SK-N-SH (cell line): ENCODE data around the gene NTN5. TPM values are rescaled to one million over a fixed set of nuclear protein-coding genes. Genes with fewer than 3 reads are reported as not detected.

ENCODE experiments used
- CTCF ChIA-PET: fragments of 300-600, 350-600 bp; formaldehyde crosslinking; extraction: SDS; loops from one replicate; lab custom pipeline; 2021; lab: Yijun Ruan, JAX
- POLR2A ChIA-PET: fragments of 350-600 bp; sonication (Branson Sonifier 250); formaldehyde crosslinking; extraction: SDS; loops from one replicate; lab custom pipeline; 2020; ENCODE audit warnings: antibody characterized with exemption, inconsistent platforms; lab: Yijun Ruan, JAX
- DNase-seq: peaks from one replicate; pipeline ENCODE4 v3.0.0; 2012
- H2AFZ ChIP-seq: fragments of 200-600 bp; sonication (generic); 2 replicates; pipeline ENCODE4 v1.8.1; 2016; ENCODE audit warnings: antibody characterized with exemption, mild to moderate bottlenecking, low read depth
- H3F3A ChIP-seq: fragments of 200-600 bp; sonication (generic); replicated peaks from 2 replicates; pipeline ENCODE3; 2016; ENCODE audit warnings: antibody characterized with exemption, mild to moderate bottlenecking; ENCODE audit not compliant: insufficient read depth
- H3K27ac ChIP-seq, 2 experiments: fragments of 200-500 bp in 1 of 2; fragments of 200-600 bp in 1 of 2; sonication (Bioruptor generic) in 1 of 2; sonication (generic), shearing (Covaris generic) in 1 of 2; 2 replicates each; pipeline versions ENCODE4 v1.5.1 to v1.6.1; 2014 to 2016; ENCODE audit warnings: low read depth in 2 of 2, inconsistent platforms in 1 of 2, low read length in 1 of 2, mild to moderate bottlenecking in 1 of 2, mixed read lengths in 1 of 2
- H3K27me3 ChIP-seq: fragments of 200-600 bp; sonication (generic), shearing (Covaris generic); 2 replicates; pipeline ENCODE4 v1.6.1; 2016; ENCODE audit warnings: mixed run types; ENCODE audit not compliant: insufficient read depth
- H3K36me3 ChIP-seq, 2 experiments: fragments of 200-500 bp in 1 of 2; fragments of 200-600 bp in 1 of 2; sonication (Bioruptor generic) in 1 of 2; sonication (generic) in 1 of 2; replicated peaks in 1 of 2; 2 replicates each; pipeline versions ENCODE3 to v1.5.1; 2014 to 2016; ENCODE audit warnings: low read length in 1 of 2, mild to moderate bottlenecking in 1 of 2; ENCODE audit not compliant: insufficient read depth in 2 of 2, control insufficient read depth in 1 of 2
- H3K4me1 ChIP-seq, 2 experiments: fragments of 200-500 bp in 1 of 2; fragments of 200-600 bp in 1 of 2; sonication (Bioruptor generic) in 1 of 2; sonication (generic), shearing (Covaris generic) in 1 of 2; 2 replicates each; pipeline versions ENCODE4 v1.5.1 to v1.6.1; 2014 to 2016; ENCODE audit warnings: low read depth in 1 of 2, low read length in 1 of 2, mixed run types in 1 of 2; ENCODE audit not compliant: insufficient read depth in 2 of 2, control insufficient read depth in 1 of 2
- H3K4me2 ChIP-seq: fragments of 200-600 bp; sonication (generic), shearing (Covaris generic); 2 replicates; pipeline ENCODE4 v1.6.1; 2017; ENCODE audit warnings: mixed run types
- H3K4me3 ChIP-seq, 2 experiments: fragments of 200-500 bp in 1 of 2; fragments of 200-600 bp in 1 of 2; sonication (Bioruptor generic) in 1 of 2; sonication (generic), shearing (Covaris generic) in 1 of 2; 2 replicates each; pipeline versions ENCODE4 v1.5.1 to v1.8.1; 2014 to 2016; ENCODE audit warnings: low read depth in 2 of 2, inconsistent platforms in 1 of 2, low read length in 1 of 2, mild to moderate bottlenecking in 1 of 2, mixed read lengths in 1 of 2, moderate library complexity in 1 of 2
- H3K79me2 ChIP-seq: fragments of 200-600 bp; sonication (generic); 2 replicates; pipeline ENCODE4 v1.8.1; 2017; ENCODE audit warnings: mild to moderate bottlenecking; ENCODE audit not compliant: insufficient read depth
- H3K9ac ChIP-seq: fragments of 200-600 bp; sonication (generic); 2 replicates; pipeline ENCODE4 v1.6.1; 2017; ENCODE audit warnings: mixed run types
- H3K9me2 ChIP-seq: fragments of 200-600 bp; sonication (generic); 2 replicates; pipeline ENCODE4 v1.6.1; 2017; ENCODE audit warnings: mixed run types
- H3K9me3 ChIP-seq: fragments of 200-600 bp; sonication (generic); 2 replicates; pipeline ENCODE4 v1.6.1; 2017; ENCODE audit warnings: mixed run types, mild to moderate bottlenecking, moderate library complexity
- H4K20me1 ChIP-seq: fragments of 200-600 bp; sonication (generic); 2 replicates; pipeline ENCODE4 v1.6.1; 2017; ENCODE audit warnings: mild to moderate bottlenecking, mixed run types; ENCODE audit not compliant: insufficient read depth
- FOSL2 ChIP-seq: IDR thresholded peaks from 2 replicates; pipeline ENCODE4 v1.4.0; 2012; ENCODE audit warnings: low read depth, mild to moderate bottlenecking, moderate library complexity, borderline replicate concordance
- FOXJ3 ChIP-seq: sonication (generic); formaldehyde crosslinking; IDR thresholded peaks from 2 replicates; pipeline ENCODE4 v1.5.1; 2020; ENCODE audit warnings: mild to moderate bottlenecking, missing genetic modification reagents
- GATA2 ChIP-seq: sonication (generic); formaldehyde crosslinking; IDR thresholded peaks from 2 replicates; pipeline ENCODE4 v1.5.0; 2020; ENCODE audit warnings: mild to moderate bottlenecking, missing genetic modification reagents
- JUND ChIP-seq: IDR thresholded peaks from 2 replicates; pipeline ENCODE4 v1.4.0; 2012
- MEF2A ChIP-seq: IDR thresholded peaks from 2 replicates; pipeline ENCODE4 v1.4.0; 2012; ENCODE audit warnings: low read depth, borderline replicate concordance
- MXI1 ChIP-seq: IDR thresholded peaks from 2 replicates; pipeline ENCODE4 v1.6.1; 2012; ENCODE audit warnings: mild to moderate bottlenecking, low read depth, low read length, improper control_type of control experiment
- NFIC ChIP-seq: IDR thresholded peaks from 2 replicates; pipeline ENCODE4 v1.4.0; 2012; ENCODE audit warnings: borderline replicate concordance
- NRF1 ChIP-seq: IDR thresholded peaks from 2 replicates; pipeline ENCODE4 v1.6.1; 2012; ENCODE audit warnings: low read depth, mild to moderate bottlenecking, low read length
- POLR2AphosphoS5 ChIP-seq: IDR thresholded peaks from 2 replicates; pipeline ENCODE4 v1.6.1; 2012; ENCODE audit warnings: low read depth, low read length
- SMC3 ChIP-seq: IDR thresholded peaks from 2 replicates; pipeline ENCODE4 v1.6.1; 2012; ENCODE audit warnings: low read depth, low read length, improper control_type of control experiment
- TAF1 ChIP-seq: IDR thresholded peaks from 2 replicates; pipeline ENCODE4 v1.6.1; 2012; ENCODE audit warnings: low read depth, mild to moderate bottlenecking, low read length, moderate library complexity, borderline replicate concordance
- TCF12 ChIP-seq: IDR thresholded peaks from 2 replicates; pipeline ENCODE4 v1.4.0; 2012
- YY1 ChIP-seq: IDR thresholded peaks from 2 replicates; pipeline ENCODE4 v1.4.0; 2012; ENCODE audit warnings: low read depth, mild to moderate bottlenecking
- ZBTB33 ChIP-seq: IDR thresholded peaks from 2 replicates; pipeline ENCODE4 v1.4.0; 2012; ENCODE audit warnings: low read depth, borderline replicate concordance
- WGBS: methylation state at CpG from one replicate; pipeline ENCODE4 v1.1.6; 2017; ENCODE audit warnings: low lambda C conversion rate; 5-methylcytosine and 5-hydroxymethylcytosine counted together
- polyA plus RNA-seq, 3 experiments: library from polyadenylated mRNA; depleted of rRNA; stranded (reverse); fragments of >200 nt; gene quantifications; 2 replicates each; pipeline ENCODE4 v1.2.3, GENCODE V29; 2012
- TF ChIP-seq, protein P1 (sequence below): IDR thresholded peaks from 2 replicates; pipeline ENCODE4 v1.6.1; 2012; ENCODE audit warnings: mild to moderate bottlenecking, low read depth, low read length, moderate library complexity
- TF ChIP-seq, protein P2 (sequence below): IDR thresholded peaks from 2 replicates; pipeline ENCODE4 v1.4.0; 2012; ENCODE audit warnings: low read depth, borderline replicate concordance

NTN5 gene
- polyA plus RNA-seq, 1 of the 3 experiments (the other 2 are of a cell fraction), result 0.74 TPM

- no peaks in the 10 kb centered on the region for H3K27me3 ChIP-seq
- no peak for DNase-seq
- TF ChIP-seq FOXJ3 (CRISPR knock-in tag) (no peak), POLR2AphosphoS5 (no peak), ZBTB33 (no peak), SMC3 (no peak), MXI1 (no peak), TAF1 (no peak), TCF12 (no peak)
- TF ChIP-seq, protein P1, sequence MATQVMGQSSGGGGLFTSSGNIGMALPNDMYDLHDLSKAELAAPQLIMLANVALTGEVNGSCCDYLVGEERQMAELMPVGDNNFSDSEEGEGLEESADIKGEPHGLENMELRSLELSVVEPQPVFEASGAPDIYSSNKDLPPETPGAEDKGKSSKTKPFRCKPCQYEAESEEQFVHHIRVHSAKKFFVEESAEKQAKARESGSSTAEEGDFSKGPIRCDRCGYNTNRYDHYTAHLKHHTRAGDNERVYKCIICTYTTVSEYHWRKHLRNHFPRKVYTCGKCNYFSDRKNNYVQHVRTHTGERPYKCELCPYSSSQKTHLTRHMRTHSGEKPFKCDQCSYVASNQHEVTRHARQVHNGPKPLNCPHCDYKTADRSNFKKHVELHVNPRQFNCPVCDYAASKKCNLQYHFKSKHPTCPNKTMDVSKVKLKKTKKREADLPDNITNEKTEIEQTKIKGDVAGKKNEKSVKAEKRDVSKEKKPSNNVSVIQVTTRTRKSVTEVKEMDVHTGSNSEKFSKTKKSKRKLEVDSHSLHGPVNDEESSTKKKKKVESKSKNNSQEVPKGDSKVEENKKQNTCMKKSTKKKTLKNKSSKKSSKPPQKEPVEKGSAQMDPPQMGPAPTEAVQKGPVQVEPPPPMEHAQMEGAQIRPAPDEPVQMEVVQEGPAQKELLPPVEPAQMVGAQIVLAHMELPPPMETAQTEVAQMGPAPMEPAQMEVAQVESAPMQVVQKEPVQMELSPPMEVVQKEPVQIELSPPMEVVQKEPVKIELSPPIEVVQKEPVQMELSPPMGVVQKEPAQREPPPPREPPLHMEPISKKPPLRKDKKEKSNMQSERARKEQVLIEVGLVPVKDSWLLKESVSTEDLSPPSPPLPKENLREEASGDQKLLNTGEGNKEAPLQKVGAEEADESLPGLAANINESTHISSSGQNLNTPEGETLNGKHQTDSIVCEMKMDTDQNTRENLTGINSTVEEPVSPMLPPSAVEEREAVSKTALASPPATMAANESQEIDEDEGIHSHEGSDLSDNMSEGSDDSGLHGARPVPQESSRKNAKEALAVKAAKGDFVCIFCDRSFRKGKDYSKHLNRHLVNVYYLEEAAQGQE, result no peak
- TF ChIP-seq, protein P2, sequence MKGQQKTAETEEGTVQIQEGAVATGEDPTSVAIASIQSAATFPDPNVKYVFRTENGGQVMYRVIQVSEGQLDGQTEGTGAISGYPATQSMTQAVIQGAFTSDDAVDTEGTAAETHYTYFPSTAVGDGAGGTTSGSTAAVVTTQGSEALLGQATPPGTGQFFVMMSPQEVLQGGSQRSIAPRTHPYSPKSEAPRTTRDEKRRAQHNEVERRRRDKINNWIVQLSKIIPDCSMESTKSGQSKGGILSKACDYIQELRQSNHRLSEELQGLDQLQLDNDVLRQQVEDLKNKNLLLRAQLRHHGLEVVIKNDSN, result no peak
- H3K4me2 ChIP-seq, result no peak overlapping the region
- CTCF ChIA-PET, result interaction anchor here (1.1 kb wide), 1 partner anchor 21 kb away, joined by 3 read pairs; no protein-coding TSS in a partner anchor
- no peaks in the 10 kb centered on the region for H3F3A ChIP-seq
- H3K79me2 ChIP-seq, result no peaks in the 10 kb centered on the region
- H3K4me3 ChIP-seq, result no peak overlapping the region
- H3K36me3 ChIP-seq, result no peaks in the 10 kb centered on the region
- POLR2A ChIA-PET, result no interaction called here
- no peaks in the 10 kb centered on the region for H4K20me1 ChIP-seq
- WGBS, result 79% methylated on average over 2 of the region's 2 CpGs
- H3K9me2 ChIP-seq, result no peaks in the 10 kb centered on the region
- H3K9ac ChIP-seq, result no peak overlapping the region
- no peak overlapping the region for H2AFZ ChIP-seq
- H3K27ac ChIP-seq, result no peak overlapping the region
- H3K9me3 ChIP-seq, result no peaks in the 10 kb centered on the region
- no peaks in the 10 kb centered on the region for H3K4me1 ChIP-seq
Measured at GRCh38 chr19:48668761-48669160, 4.1 kb downstream of the NTN5 start.

DNA sequence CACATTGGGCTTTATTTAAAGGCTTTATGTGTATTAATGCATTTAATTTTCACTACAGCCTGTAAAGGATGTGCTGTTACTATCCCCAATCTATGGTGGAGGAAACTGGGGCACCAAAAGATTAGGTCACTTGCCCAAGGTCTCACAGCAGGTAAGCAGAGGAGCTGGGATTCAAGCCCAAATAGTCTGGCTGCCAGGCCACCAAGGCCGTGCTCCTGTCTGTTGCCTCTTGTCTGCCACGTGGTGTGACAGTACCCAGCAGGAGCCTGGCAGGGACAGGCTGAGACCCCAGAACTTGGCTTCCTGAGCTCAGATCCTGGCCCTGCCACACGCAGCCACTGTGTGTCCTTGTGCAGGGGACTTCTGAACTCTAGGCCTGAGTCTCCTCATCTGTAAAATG lies 4.5 kb downstream of the NTN5 start:
- no peak for TF ChIP-seq FOXJ3 (CRISPR knock-in tag)
- no peak for TF ChIP-seq SMC3
- no peak for TF ChIP-seq FOSL2
- no peak for TF ChIP-seq YY1
- TF ChIP-seq TCF12, result no peak
- TF ChIP-seq JUND, result no peak
- no peak for TF ChIP-seq NFIC
- TF ChIP-seq NRF1, result no peak
- no peak for TF ChIP-seq MEF2A
- TF ChIP-seq GATA2 (CRISPR knock-in tag), result no peak
- no peak overlapping the region for H3K9ac ChIP-seq
- H3K9me2 ChIP-seq, result no peaks in the 10 kb centered on the region
- no peak overlapping the region for H2AFZ ChIP-seq
- H3K9me3 ChIP-seq, result no peaks in the 10 kb centered on the region
- H3K27ac ChIP-seq, result no peak overlapping the region
- H3K4me3 ChIP-seq, result no peak overlapping the region
- DNase-seq, result no peak
- no peaks in the 10 kb centered on the region for H3K36me3 ChIP-seq
- ChIA-PET CTCF (interaction anchor here (1.1 kb wide), 1 partner anchor 22 kb away, joined by 3 read pairs; no protein-coding TSS in a partner anchor), POLR2A (interaction anchor here (0.9 kb wide), 1 partner anchor 14 kb away, joined by 3 read pairs; no protein-coding TSS in a partner anchor)
- H4K20me1 ChIP-seq, result no peaks in the 10 kb centered on the region
- 29% methylated on average over 1 of the region's 3 CpGs for WGBS
- H3K79me2 ChIP-seq, result no peaks in the 10 kb centered on the region
- no peaks in the 10 kb centered on the region for H3K4me1 ChIP-seq
- no peaks in the 10 kb centered on the region for H3F3A ChIP-seq
- H3K4me2 ChIP-seq, result no peak overlapping the region
- H3K27me3 ChIP-seq, result no peaks in the 10 kb centered on the region
